ENCODE results near the gene IRF2BP1. TPM values are rescaled to one million over a fixed set of nuclear protein-coding genes. Genes with fewer than 3 reads are reported as not detected.

Gene IRF2BP1
- total and polyA plus RNA-seq, 12 donors: 3.8 to 57.0 (median 35.8) TPM

GRCh38 chr19:45933759-45934158 is 47.8 kb upstream of the IRF2BP1 start:
- H3K27me3 ChIP-seq: no peaks in the 10 kb centered on the region
- H3K27ac ChIP-seq: no peak overlapping the region
- no peaks in the 10 kb centered on the region for H3K9me3 ChIP-seq (replicated peaks in 1 of 3)
- no peaks in the 10 kb centered on the region for H3K4me1 ChIP-seq (replicated peaks in 1 of 2)
- H3K36me3 ChIP-seq (replicated peaks in 1 of 2): no peaks in the 10 kb centered on the region
- WGBS, 4 donors: 55 to 68% (median 61%) methylated on average over 9 of the region's 9 CpGs
- DNase-seq: no peak
- intact Hi-C loops (cut with DNase I): no loop called here
- no peak overlapping the region for H3K4me3 ChIP-seq
- TF ChIP-seq CTCF (IDR thresholded peaks at IDR 0.05): no peak
- TF ChIP-seq POLR2A (IDR thresholded peaks at IDR 0.05): no peak

GRCh38 chr19:45931055-45931454 is 45.1 kb upstream of the IRF2BP1 start:
- intact Hi-C loops (cut with DNase I): no loop called here

GRCh38 chr19:45929247-45929646 is 43.3 kb upstream of the IRF2BP1 start:
- TF ChIP-seq POLR2A (IDR thresholded peaks at IDR 0.05): no peak
- no peak for TF ChIP-seq CTCF (IDR thresholded peaks at IDR 0.05)
- Histone ChIP-seq H3K4me3 (no peak overlapping the region), H3K4me1 (replicated peaks in 1 of 2) (peaks cover 0 to 4% of the 10 kb centered on the region in 2 donors), H3K27me3 (no peaks in the 10 kb centered on the region), H3K9me3 (replicated peaks in 1 of 3) (no peaks in the 10 kb centered on the region), H3K36me3 (replicated peaks in 1 of 2) (no peaks in the 10 kb centered on the region), H3K27ac (no peak overlapping the region)
- intact Hi-C loops (cut with DNase I): no loop called here
- 77 to 84% (median 78%) methylated on average over 2 of the region's 2 CpGs for WGBS, 4 donors
- no peak for DNase-seq

More at GRCh38 chr19:45931055-45931454, 45.1 kb upstream of the IRF2BP1 start:
- no peak for DNase-seq
- Histone ChIP-seq H3K4me1 (replicated peaks in 1 of 2) (peaks cover 0 to 4% of the 10 kb centered on the region in 2 donors), H3K27me3 (no peaks in the 10 kb centered on the region), H3K4me3 (no peak overlapping the region), H3K36me3 (replicated peaks in 1 of 2) (no peaks in the 10 kb centered on the region), H3K27ac (no peak overlapping the region), H3K9me3 (replicated peaks in 1 of 3) (no peaks in the 10 kb centered on the region)
- 51 to 78% (median 60%) methylated on average over 3 of the region's 3 CpGs for WGBS, 4 donors
- no peak for TF ChIP-seq CTCF (IDR thresholded peaks at IDR 0.05)
- TF ChIP-seq POLR2A (IDR thresholded peaks at IDR 0.05): no peak

GRCh38 chr19:45927565-45928261 is 41.8 kb upstream of the IRF2BP1 start:
- no peaks in the 10 kb centered on the region for H3K9me3 ChIP-seq (replicated peaks in 1 of 3)
- intact Hi-C loops (cut with DNase I): no loop called here
- H3K4me3 ChIP-seq: no peak overlapping the region
- H3K27ac ChIP-seq: no peak overlapping the region
- no peaks in the 10 kb centered on the region for H3K36me3 ChIP-seq (replicated peaks in 1 of 2)
- H3K27me3 ChIP-seq: no peaks in the 10 kb centered on the region
- peaks cover 0 to 4% of the 10 kb centered on the region in 2 donors for H3K4me1 ChIP-seq (replicated peaks in 1 of 2)
- TF ChIP-seq CTCF (IDR thresholded peaks at IDR 0.05) (peak in 2 of 6 experiments; percentile 9 to 14), POLR2A (IDR thresholded peaks at IDR 0.05) (no peak)
- 9 to 16% (median 13%) methylated on average over 17 to 33 of the region's 33 CpGs for WGBS, 4 donors
- DNase-seq: peak; percentile 87 to 96 (median 94)

Measured in adrenal gland (tissue), 12 donors.